H9 (cell line): Measurements from ENCODE around the gene MAP2K3. TPM values are rescaled to one million over a fixed set of nuclear protein-coding genes. Genes with fewer than 3 reads are reported as not detected.

Source experiments
- DNase-seq: peaks from one replicate; pipeline ENCODE4 v3.0.0-alpha.2; 2017
- H2AFZ ChIP-seq: one replicate; pipeline ENCODE4 v1.6.1; 2013; ENCODE audit warnings: mild to moderate bottlenecking, low read length, control low read depth, moderate library complexity
- H2AK5ac ChIP-seq: 2 replicates; pipeline ENCODE4 v1.6.1; 2013; ENCODE audit warnings: low read length, control low read depth, mixed read lengths; ENCODE audit not compliant: insufficient read length
- H2BK120ac ChIP-seq: one replicate; pipeline ENCODE4 v1.6.1; 2013; ENCODE audit warnings: low read depth, mild to moderate bottlenecking, low read length, control low read depth, inconsistent platforms; ENCODE audit not compliant: poor library complexity, severe bottlenecking
- H2BK12ac ChIP-seq: 2 replicates; pipeline ENCODE4 v1.6.1; 2013; ENCODE audit warnings: low read length, control low read depth, mixed read lengths, low read depth; ENCODE audit not compliant: insufficient read length
- H2BK15ac ChIP-seq: 2 replicates; pipeline ENCODE4 v1.6.1; 2013; ENCODE audit warnings: low read depth, low read length, control low read depth
- H2BK20ac ChIP-seq: one replicate; pipeline ENCODE4 v1.6.1; 2013; ENCODE audit warnings: low read depth, mild to moderate bottlenecking, low read length, control low read depth, inconsistent platforms; ENCODE audit not compliant: poor library complexity, severe bottlenecking
- H2BK5ac ChIP-seq: 2 replicates; pipeline ENCODE4 v1.6.1; 2013; ENCODE audit warnings: low read length, control low read depth, mixed read lengths; ENCODE audit not compliant: insufficient read length
- H3K14ac ChIP-seq: 2 replicates; pipeline ENCODE4 v1.6.1; 2013; ENCODE audit warnings: low read length, control low read depth; ENCODE audit not compliant: insufficient read depth
- H3K18ac ChIP-seq: 2 replicates; pipeline ENCODE4 v1.6.1; 2013; ENCODE audit warnings: low read depth, mild to moderate bottlenecking, mixed read lengths, low read length, control low read depth; ENCODE audit not compliant: insufficient read length
- H3K23ac ChIP-seq: 2 replicates; pipeline ENCODE4 v1.6.1; 2013; ENCODE audit warnings: low read length, control low read depth, mixed read lengths, low read depth; ENCODE audit not compliant: insufficient read length
- H3K23me2 ChIP-seq: 2 replicates; pipeline ENCODE4 v1.6.1; 2013; ENCODE audit warnings: low read depth, mild to moderate bottlenecking, mixed read lengths, low read length, control low read depth; ENCODE audit not compliant: insufficient read length, poor library complexity, severe bottlenecking
- H3K27ac ChIP-seq: 2 replicates; pipeline ENCODE4 v1.5.1; 2013; ENCODE audit warnings: low read length, control low read depth, mixed read lengths, low read depth; ENCODE audit not compliant: insufficient read length
- H3K27me3 ChIP-seq: 2 replicates; pipeline ENCODE4 v1.6.1; 2013; ENCODE audit warnings: low read length, control low read depth, inconsistent platforms; ENCODE audit not compliant: insufficient read depth
- H3K4ac ChIP-seq: 2 replicates; pipeline ENCODE4 v1.6.1; 2013; ENCODE audit warnings: low read depth, mild to moderate bottlenecking, control low read depth, inconsistent platforms, low read length, moderate library complexity
- H3K4me1 ChIP-seq: 2 replicates; pipeline ENCODE4 v1.6.1; 2013; ENCODE audit warnings: low read length, control low read depth, inconsistent platforms; ENCODE audit not compliant: insufficient read depth
- H3K4me2 ChIP-seq: 2 replicates; pipeline ENCODE4 v1.6.1; 2013; ENCODE audit warnings: low read length, control low read depth, mixed read lengths; ENCODE audit not compliant: insufficient read length, insufficient read depth
- H3K56ac ChIP-seq: 2 replicates; pipeline ENCODE4 v1.6.1; 2013; ENCODE audit warnings: low read depth, mild to moderate bottlenecking, mixed read lengths, low read length, control low read depth; ENCODE audit not compliant: insufficient read length
- H3K79me1 ChIP-seq: 2 replicates; pipeline ENCODE4 v1.6.1; 2013; ENCODE audit warnings: low read depth, mild to moderate bottlenecking, moderate library complexity, low read length, control low read depth, inconsistent platforms; ENCODE audit not compliant: insufficient read depth, poor library complexity, severe bottlenecking
- H3K79me2 ChIP-seq: 2 replicates; pipeline ENCODE4 v1.6.1; 2013; ENCODE audit warnings: low read length, control low read depth, inconsistent platforms; ENCODE audit not compliant: insufficient read depth
- H3K9ac ChIP-seq: 2 replicates; pipeline ENCODE4 v1.6.1; 2013; ENCODE audit warnings: low read length, control low read depth, mixed read lengths; ENCODE audit not compliant: insufficient read length; ENCODE audit errors: extremely low read depth
- H3K9me3 ChIP-seq: one replicate; pipeline ENCODE4 v1.6.1; 2013; ENCODE audit warnings: low read depth, low read length, inconsistent platforms; ENCODE audit not compliant: control insufficient read depth
- H3T11ph ChIP-seq: one replicate; pipeline ENCODE4 v1.6.1; 2013; ENCODE audit warnings: mild to moderate bottlenecking, low read length, control low read depth, inconsistent platforms
- H4K20me1 ChIP-seq: one replicate; pipeline ENCODE4 v1.6.1; 2013; ENCODE audit not compliant: control insufficient read depth, insufficient read length, insufficient read depth
- H4K5ac ChIP-seq: 2 replicates; pipeline ENCODE4 v1.6.1; 2013; ENCODE audit warnings: low read depth, mild to moderate bottlenecking, mixed read lengths, low read length, control low read depth; ENCODE audit not compliant: insufficient read length
- H4K8ac ChIP-seq: replicated peaks from 2 replicates; pipeline ENCODE4 v1.6.1; 2013; ENCODE audit warnings: low read length, control low read depth, mixed read lengths, low read depth; ENCODE audit not compliant: insufficient read length
- H4K91ac ChIP-seq: 2 replicates; pipeline ENCODE4 v1.6.1; 2013; ENCODE audit warnings: low read depth, mild to moderate bottlenecking, moderate library complexity, mixed read lengths, low read length, control low read depth; ENCODE audit not compliant: insufficient read length
- H3K27ac Mint-ChIP-seq, 3 experiments: 2 replicates in 2 of 3; 3 replicates in 1 of 3; pipeline ENCODE4 v1.8.0; 2020 to 2021; ENCODE audit warnings: mixed read lengths in 3 of 3, mild to moderate bottlenecking in 1 of 3, moderate library complexity in 1 of 3
- H3K27me3 Mint-ChIP-seq: 2 replicates; pipeline ENCODE4 v1.8.0; 2021; ENCODE audit warnings: low read depth, mild to moderate bottlenecking, moderate library complexity, mixed read lengths
- H3K36me3 Mint-ChIP-seq, 3 experiments: 2 replicates in 2 of 3; 3 replicates in 1 of 3; pipeline ENCODE4 v1.8.0; 2020 to 2021; ENCODE audit warnings: low read depth in 3 of 3, mixed read lengths in 3 of 3; ENCODE audit not compliant: insufficient read depth in 1 of 3
- H3K4me1 Mint-ChIP-seq, 2 experiments: 2 replicates each; pipeline ENCODE4 v1.8.0; 2020; ENCODE audit warnings: mixed read lengths in 2 of 2
- H3K4me3 Mint-ChIP-seq, 2 experiments: 2 replicates in 1 of 2; 3 replicates in 1 of 2; pipeline ENCODE4 v1.8.0; 2020 to 2021; ENCODE audit warnings: mild to moderate bottlenecking in 2 of 2, mixed read lengths in 2 of 2, moderate library complexity in 1 of 2
- H3K9me3 Mint-ChIP-seq, 2 experiments: 2 replicates in 1 of 2; 3 replicates in 1 of 2; pipeline ENCODE4 v1.8.0; 2020; ENCODE audit warnings: mild to moderate bottlenecking in 2 of 2, mixed read lengths in 2 of 2, moderate library complexity in 1 of 2
- CTCF ChIP-seq: fragments of 200-600 bp; sonication (generic); conservative IDR thresholded peaks from 3 replicates; pipeline ENCODE4 v1.8.0; 2021; ENCODE audit warnings: antibody characterized with exemption, mild to moderate bottlenecking
- WGBS: extraction: QIAGEN DNeasy Blood & Tissue Kit; methylation state at CpG from one replicate; pipeline ENCODE4 v1.1.7; 2013; ENCODE audit warnings: missing lambda C conversion rate, low lambda C conversion rate, mixed read lengths; ENCODE audit not compliant: insufficient read length; ENCODE audit errors: extremely low coverage; 5-methylcytosine and 5-hydroxymethylcytosine counted together
- total RNA-seq: library from RNA; stranded (reverse); gene quantifications from 2 replicates; pipeline ENCODE4 v1.2.1, GENCODE V29; 2021

Gene MAP2K3
- total RNA-seq, 1 experiment from 2014 or later = 26.1 TPM

GRCh38 chr17:21359483-21359840 is 75.0 kb downstream of the MAP2K3 start:
- Histone ChIP-seq H4K8ac (no peak overlapping the region), H2BK5ac (no peak overlapping the region), H3K79me1 (no peaks in the 10 kb centered on the region), H3T11ph (no peak overlapping the region), H3K9me3 (no peaks in the 10 kb centered on the region), H2AFZ (no peak overlapping the region), H3K27ac (no peak overlapping the region), H3K4me1 (no peaks in the 10 kb centered on the region; the same call in 1 of the 2 replicates), H3K14ac (no peak overlapping the region), H3K27me3 (no peaks in the 10 kb centered on the region), H2BK12ac (no peak overlapping the region), H4K20me1 (no peaks in the 10 kb centered on the region), H3K4me2 (no peak overlapping the region), H4K91ac (no peak overlapping the region), H3K56ac (no peak overlapping the region), H3K18ac (no peak overlapping the region), H3K23me2 (no peaks in the 10 kb centered on the region), H4K5ac (no peak overlapping the region), H2BK120ac (no peak overlapping the region), H3K9ac (no peak overlapping the region), H3K79me2 (no peaks in the 10 kb centered on the region), H3K23ac (no peak overlapping the region), H2AK5ac (no peak overlapping the region), H2BK20ac (no peak overlapping the region), H3K4ac (no peak overlapping the region), H2BK15ac (no peak overlapping the region)
- Mint-ChIP-seq H3K36me3 (no peaks in the 10 kb centered on the region), H3K27me3 (peaks cover 14% of the 10 kb centered on the region), H3K4me3 (no peak overlapping the region), H3K4me1 (peaks cover 23 to 28% of the 10 kb centered on the region in 2 experiments), H3K27ac (no peak overlapping the region), H3K9me3 (no peaks in the 10 kb centered on the region; a peak in 1 of 5 replicates)
- no peak for DNase-seq
- no CpG with 5 or more reads among the region's 9 CpGs for WGBS
- TF ChIP-seq CTCF = no peak
